22Rv1 (cell line): ENCODE results near the gene RTN4RL1.
"Not testable (repeated sequence)": the region's sequence is repeated elsewhere in the genome, so short reads cannot be mapped to it uniquely, and the experiment has no call there.

Experiments used
- H3K27ac ChIP-seq: fragments of 450-650 bp; 2 replicates; pipeline ENCODE4 v1.5.1; 2017
- CTCF ChIP-seq: fragments of 450-650 bp; IDR thresholded peaks from 2 replicates; pipeline ENCODE4 v1.5.1; 2017; ENCODE audit warnings: mild to moderate bottlenecking
- ZFX ChIP-seq: fragments of 450-650 bp; IDR thresholded peaks from 2 replicates; pipeline ENCODE4 v1.6.1; 2017; ENCODE audit warnings: antibody characterized with exemption, borderline replicate concordance

Gene RTN4RL1

GRCh38 chr17:1897105-1897656 is 128.0 kb downstream of the RTN4RL1 start:
- H3K27ac ChIP-seq = no peak overlapping the region
- TF ChIP-seq ZFX (no peak), CTCF (no peak)

DNA sequence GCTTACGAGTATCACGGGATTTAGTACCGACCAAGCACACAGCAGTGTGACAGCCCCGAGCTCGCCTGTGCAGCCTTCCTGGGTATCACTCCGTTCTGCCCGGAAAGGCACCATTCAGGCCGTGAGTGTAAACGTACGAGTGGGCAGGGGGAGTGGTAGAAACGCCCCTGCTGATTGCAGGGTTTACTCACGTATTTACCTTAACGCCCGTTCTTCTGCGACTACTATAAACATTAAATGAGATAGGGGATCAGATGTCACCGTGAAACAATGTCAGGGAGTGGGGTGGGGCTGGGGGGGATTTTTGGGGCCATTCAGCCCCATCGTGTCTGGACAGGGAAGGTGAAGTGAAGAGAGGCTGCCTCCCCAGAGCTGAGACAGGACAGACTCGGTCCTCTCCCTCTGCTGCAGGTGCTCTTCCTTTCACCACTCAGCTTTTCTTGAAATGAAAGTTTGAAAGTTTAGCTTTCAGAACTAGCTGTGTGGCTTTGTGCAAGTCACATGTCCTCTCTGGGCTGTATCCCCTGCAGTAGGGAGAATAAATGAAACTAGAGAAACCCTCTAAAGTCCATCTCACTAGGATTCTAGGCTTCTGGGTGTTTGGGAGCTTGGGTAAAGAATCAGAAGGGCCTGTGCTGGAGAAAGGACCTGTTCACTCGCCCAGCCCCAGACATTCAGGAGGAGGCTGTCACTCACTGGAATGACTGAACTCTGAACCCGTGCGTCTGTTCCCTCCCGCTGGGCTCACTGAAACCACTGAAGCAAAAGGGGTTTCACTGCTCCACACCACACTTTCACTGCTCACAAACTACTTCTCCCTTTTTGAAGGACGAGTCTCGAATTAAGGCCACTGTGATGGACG is 128.7 kb downstream of the RTN4RL1 start:
- no peak overlapping the region for H3K27ac ChIP-seq
- TF ChIP-seq CTCF (no peak), ZFX (no peak)

DNA sequence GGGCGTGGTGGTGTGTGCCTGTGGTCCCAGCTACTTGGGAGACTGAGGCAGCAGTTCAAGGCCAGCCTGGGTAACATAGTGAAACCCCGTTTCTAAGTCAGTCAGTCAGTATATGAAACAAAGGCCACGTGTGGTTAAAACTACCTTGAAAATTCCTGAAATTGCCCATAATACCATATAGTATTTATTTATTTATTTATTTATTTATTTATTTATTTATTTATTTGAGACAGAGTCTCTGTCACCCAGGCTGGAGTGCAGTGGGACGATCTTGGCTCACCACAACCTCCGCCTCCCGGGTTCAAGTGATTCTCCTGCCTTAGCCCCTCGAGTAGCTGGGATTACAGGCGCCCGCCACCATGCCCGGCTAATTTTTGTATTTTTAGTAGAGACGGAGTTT is 129.7 kb downstream of the RTN4RL1 start:
- not testable (repeated sequence) for H3K27ac ChIP-seq

DNA sequence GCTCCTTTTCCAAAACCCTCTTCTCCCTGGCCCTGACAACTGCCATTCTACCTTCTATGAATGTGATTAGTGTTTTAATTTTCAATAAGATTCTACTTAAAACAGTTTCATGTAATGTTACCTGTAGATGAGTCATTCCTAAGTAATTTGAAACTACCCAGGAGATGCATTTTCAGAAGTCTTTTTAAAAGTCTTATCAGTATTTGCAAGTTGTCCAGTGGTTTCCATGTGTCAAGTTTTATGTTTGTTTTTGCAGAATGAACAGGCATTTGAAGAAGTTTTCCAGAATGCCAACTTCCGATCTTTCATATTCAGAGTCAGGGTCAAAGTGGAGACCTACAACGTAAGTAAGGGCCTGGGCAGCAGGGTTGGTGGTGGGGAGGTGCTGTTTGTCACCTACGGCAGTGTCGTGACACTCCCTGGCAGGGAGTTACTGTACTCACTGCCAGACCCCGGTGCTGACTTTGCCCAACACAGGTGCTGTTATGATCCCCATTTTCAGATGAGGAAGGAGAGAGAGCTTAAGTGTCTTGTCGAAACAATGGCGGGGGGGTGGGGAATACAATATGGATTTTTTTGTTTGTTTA is 130.3 kb downstream of the RTN4RL1 start:
- no peak overlapping the region for H3K27ac ChIP-seq
- TF ChIP-seq CTCF (no peak), ZFX (no peak)

DNA sequence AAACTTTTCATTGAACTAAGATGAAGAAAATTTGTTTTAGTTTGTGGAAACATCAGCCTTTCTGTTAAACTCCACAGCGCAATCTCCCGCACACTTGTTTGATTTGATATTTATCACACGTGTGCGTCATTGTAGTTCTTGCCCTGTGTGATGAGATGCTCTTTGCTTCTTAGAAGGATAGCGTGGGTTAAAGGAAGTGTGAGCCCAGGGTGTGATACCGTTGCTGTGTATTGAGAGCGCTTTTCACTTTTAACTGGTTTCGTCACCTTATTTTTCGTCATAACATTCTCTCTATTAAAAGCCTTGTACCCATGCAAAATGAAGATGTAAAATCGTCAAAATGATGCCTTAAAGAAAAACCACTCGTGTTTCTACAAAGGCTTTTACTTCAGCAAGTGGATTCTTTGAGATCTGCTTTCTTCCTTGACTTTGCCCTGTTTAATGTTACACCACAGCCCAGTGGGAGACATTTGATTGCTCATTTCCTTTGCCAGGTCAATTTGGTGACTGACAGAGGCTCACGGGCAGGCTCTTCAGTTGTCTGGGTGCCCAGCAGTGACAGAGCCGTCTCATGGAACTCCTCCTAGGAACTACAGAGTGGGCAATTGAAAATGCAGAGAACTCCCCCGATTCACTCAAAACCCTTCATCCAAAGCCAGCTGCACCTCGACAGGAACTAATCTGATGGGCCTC is 134.2 kb downstream of the RTN4RL1 start:
- no peak overlapping the region for H3K27ac ChIP-seq
- TF ChIP-seq CTCF (no peak), ZFX (no peak)

DNA sequence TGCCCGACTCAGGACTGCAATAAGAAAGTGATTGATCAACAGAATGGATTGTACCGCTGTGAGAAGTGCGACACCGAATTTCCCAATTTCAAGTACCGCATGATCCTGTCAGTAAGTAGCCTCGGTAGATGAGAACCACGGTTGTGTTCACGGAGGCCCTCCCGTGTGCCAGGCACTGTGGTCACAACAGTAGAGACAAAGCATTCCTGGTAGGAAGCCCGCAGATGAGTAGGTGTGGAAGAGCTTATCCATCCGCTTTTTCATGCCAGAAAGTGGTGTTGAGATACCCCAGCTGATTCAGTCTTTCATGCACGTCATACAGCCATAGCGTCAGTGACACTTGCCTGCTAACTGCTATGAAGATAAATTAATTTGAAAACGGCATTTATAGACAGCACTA is 136.4 kb downstream of the RTN4RL1 start:
- no peak overlapping the region for H3K27ac ChIP-seq
- no peak for TF ChIP-seq ZFX
- no peak for TF ChIP-seq CTCF
